Stimulated activated CD4-positive, alpha-beta T cell treated with anti-CD3 and anti-CD28 coated beads, Interleukin-2, amount 100 ng/mL, for 4 hours (primary cell): ENCODE data around the gene EGFR.

Source experiments
- DNase-seq: peaks from one replicate; pipeline ENCODE4 v3.0.0-alpha.2; 2020; ENCODE audit warnings: low read depth

EGFR gene

DNA sequence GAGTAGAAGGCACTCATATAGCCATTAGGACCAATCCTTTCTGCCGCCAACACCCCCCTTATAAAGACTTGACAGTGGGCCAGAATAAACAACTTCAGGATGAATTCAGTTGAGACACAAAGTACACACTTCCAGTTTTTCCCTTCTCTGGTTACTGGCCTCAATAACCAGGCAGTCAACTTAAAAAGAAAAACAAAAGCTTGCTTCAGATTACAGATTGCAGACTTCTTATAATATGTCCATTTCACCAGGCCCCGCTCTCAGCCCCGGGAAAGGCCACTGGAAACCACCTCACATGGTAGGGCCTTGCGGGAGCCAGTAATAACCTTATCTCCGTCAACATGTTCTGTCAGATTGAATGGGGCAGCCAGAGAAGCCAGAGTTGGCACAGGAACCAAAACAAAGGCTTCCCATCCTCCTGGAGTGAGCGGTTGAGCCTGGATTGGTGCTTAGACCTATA is 108.8 kb downstream of the EGFR start:
- DNase-seq, result no peak

DNA sequence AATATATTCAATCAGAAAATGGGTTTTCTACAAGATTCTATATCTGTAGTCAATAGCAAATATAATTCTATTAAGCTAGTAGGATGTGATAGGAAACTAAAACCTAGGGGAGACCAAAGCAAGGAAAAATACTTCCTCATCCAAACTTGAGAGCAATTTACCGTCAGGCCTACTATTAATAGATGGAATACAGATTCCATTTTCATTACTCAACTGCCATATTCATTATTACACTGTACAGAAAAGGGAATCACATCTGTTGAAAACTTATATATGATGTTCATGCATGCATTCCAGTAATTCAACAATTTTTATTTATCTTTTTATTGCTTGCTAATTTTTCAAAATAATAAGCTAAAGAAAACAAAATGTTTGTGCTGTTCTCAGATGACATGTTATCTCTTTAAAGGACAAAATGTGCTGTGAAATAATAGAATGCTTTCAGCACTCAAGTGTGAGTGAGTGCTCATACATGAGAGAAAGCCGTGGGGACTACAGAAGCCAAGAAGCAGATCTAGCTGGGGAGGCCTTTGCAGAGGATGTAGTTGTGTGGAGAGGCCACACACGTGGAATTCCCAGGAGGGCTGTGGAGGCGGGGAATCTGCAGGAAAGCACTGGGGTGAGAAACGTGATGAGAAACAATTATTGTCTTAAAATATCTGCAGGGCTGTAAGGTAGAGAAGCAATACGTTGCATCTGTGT is 110.0 kb downstream of the EGFR start:
- DNase-seq, result no peak

DNA sequence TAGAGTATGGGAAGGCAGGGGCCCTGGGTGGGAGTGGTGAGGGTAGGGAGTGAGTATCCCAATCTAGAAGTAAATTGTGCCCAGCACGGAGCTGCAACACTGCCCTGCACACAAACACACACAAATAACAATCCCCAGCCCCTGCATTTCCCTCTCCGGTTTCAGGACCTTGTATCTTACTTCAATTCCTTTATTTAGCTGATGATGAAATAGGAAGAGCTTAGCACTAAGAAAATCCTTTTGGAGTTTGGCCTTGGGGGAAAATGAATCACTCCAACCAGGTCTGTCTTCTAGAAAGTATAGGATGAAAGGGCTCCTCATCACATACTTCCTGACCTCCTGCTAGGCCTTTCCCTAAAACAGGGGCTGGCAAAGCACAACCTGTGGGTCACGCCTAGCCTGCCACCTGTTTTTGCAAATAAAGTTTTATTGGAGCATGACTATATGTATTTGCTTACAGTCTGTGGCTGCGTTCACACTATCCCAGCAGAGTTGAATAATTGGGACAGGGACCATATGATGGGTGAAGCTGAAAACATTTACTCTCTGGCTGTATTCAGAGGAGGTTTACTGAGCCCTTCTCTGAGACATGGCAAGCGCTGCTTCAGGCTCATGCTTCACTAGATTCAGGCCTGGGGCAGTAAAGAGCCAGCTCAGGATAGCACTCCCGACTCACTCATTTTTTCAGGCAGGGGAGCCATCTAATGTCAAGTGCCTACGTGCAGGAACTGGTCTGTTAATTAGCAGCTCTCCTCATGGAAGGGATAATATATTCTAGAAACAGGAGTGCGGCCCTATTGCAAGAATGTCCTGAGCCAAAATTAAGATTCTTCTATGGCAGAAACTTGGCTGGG is 111.0 kb downstream of the EGFR start:
- DNase-seq, result no peak

DNA sequence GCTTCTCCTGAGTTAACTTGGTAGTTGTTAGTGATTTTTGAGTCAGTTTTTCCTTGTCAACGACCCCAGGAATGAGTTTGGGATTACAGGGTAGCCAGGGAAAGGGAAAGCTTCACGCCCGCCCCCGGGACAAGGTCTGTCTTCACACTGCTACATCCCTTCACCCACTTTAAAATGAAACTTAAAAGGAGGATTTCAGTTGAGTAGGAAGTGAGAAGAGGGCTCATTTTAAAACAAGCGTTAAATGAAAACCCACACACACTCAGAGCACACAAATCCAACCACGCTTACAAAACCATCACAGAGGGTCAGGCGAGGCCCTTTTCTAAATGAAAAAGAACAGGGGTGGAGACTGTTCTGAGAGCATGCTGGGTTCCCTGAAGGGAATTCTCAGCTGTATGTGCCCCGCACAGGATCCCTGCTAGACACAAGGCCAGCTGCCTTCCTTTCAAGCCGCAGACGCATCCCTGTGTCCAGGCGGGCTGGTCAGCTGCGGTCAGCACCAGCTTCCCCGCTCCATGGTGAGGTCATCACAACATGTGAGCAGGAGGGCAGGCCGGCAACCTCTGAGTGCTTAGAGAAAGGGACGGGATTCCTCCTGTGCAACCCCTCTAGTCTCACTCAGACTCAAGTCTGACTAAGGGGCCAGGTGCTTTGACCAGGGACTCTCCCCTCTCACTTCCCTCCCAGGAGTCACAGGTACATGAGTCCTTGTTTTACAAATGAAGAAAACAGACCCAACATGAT is 111.8 kb downstream of the EGFR start:
- DNase-seq, result no peak

DNA sequence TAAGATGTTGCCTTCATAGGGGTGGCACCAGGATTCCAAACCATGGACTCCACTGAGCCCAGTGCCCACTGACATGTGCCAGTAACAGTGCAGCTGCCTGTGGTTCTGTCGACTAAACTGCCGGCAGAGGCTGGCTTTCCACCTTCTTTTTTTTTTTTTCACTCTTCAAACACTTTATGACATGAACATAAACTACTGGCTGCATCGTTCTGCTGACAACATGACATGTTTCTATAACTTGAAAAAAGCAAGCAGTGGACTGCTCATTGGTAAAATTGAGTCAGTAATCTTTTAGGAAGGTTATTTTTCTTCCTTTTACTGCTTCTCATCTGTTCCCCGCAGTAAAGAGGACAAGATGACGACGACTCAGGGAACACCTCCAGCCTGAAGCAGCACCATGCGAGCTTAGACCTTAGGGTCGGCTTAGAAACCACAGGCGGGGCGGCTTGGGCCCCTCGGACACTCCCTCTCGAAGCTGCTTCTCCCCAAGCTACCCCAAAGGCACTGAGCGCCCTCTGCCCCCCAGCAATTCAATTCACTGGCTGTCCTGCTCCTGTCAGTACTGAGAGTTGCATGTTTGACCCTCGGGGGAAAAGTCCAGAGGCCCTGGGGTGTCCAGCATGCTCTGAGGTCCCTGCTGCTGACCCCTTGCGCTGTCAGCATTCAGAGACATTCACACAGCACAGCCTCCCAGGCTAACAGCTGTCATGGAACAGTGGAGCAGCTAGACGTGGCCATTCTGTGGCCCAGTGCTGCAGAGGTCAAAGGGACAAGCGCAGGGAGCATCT is 112.5 kb downstream of the EGFR start:
- no peak for DNase-seq

DNA sequence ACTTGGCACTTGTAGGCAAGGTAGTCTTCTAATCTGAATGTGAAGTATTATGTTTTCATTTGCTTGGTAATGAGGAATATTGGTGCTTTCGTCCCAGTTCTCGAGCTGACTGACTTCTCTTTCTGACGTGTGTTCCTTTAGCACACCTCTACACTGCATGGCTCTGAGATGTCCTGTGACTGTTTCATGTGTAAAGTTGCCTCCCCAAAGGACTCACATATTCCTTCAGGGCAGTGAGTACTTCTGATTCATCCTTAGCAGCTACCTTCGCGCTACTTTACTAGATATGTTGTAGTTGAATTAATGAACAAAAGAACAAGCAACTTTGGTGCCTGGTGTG is 113.7 kb downstream of the EGFR start:
- DNase-seq, result no peak

DNA sequence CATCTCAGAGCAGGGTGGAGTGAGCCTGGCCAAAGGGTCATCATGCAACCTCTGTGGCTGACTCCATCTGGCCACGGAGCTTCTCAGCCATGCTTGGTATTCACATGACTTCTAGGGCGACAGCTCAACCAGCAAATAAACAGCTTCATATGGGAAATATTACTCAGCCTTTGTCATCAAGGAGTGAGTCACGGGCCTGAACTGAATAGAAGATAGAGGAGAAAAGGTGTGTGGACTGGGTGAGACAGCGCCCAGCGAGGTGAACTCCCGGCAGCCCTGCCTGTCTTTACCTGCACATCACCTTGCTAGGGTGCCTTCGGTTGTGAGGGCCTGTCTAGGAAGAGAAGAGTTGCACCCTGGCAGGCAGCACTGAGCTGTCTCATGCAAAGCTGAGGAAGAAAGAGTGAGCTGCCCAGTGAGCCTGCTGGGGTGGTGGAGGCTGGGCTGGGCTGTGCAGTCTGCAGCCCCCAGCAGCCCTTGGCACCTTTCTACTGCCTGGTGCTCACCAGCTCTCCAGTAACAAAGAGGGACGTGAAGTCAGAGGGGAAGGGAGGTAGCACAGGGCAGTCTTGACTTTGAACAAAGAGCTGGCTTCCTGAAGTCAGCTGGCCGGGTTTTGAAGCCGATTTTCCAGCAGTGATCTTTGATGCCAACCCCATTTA is 114.2 kb downstream of the EGFR start:
- no peak for DNase-seq

DNA sequence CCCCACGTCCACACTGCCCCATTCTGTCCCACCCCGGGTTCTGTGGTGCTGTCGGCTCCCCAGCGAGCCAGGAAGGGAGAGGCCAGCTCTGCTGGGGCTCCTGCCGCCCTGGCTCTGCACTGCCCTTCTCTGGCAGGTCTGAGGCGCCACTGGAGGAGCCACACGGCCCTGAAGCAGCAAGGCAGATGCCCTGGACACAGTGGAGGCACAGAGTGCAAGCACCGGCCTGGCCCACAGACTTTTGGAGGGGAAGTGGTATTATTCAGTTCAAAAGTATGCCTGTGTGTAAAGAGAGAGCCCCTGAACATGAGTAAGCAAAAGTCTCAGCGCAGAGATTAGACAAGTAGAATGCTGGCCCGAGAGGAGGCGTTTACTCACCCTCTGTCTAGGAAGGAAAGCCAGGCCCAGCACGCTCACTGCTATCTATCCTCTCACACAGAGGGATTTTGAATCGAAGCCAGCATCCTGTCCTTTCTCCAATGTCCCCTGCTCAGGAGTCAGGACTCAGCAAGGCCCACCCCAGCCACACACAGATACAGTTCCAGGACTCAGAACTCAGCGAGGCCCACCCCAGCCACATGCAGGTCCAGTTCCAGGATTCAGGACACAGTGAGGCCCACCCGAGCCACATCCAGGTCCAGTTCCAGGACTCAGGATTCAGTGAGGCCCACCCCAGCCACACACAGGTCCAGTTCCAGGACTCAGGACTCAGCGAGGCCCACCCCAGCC is 115.0 kb downstream of the EGFR start:
- DNase-seq, result no peak

DNA sequence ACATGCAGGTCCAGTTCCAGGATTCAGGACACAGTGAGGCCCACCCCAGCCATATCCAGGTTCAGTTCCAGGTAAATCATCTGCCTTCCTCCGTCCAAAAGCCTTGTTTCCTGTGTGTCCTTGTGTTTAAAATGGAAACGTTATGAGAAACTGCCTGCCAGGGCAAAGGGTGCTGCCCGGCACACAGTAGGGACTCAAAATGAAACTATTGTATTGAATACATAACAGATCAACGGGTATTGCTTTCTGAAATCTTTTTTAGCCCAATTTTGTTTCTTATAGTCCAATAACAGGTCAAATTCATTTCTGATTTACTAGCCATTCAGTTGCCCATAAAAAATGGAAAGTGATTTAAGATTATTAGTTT is 115.5 kb downstream of the EGFR start:
- DNase-seq, result no peak

DNA sequence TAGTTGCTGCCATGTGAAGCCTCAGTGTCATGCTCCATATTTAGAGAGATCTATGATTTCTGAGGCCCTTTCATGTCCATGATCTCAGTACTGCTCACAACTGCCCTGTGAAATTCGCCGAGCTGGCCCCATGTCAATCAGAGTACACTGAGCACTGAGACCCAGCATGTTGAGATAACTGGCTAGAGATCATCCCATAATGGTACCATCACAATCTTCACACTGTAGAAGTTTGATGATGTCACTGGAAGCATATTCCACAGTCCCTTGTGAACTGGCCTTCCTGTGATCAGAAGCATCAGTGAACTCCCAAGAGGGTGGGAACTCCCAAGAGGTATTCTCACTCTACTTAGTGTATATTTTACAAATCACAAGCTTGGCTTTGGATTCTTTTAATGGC is 116.0 kb downstream of the EGFR start:
- DNase-seq, result no peak

DNA sequence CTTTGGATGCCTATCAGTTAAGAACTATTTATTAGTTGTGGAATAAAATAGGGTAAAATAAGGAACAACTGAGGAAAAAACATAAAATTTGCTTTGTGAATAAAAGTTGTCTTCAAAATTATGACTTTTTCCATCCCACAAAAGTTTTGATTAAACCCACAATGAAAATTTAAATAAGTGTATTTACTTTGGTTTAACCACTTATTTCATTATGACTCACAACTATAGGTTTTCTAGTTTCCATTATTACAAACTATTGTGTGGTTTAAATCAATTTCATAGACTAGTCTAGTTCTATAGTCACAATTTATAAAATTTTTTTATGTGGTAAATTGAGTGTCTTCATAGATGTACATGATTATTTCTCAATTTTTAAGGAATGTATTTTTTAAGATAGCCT is 116.6 kb downstream of the EGFR start:
- no peak for DNase-seq

DNA sequence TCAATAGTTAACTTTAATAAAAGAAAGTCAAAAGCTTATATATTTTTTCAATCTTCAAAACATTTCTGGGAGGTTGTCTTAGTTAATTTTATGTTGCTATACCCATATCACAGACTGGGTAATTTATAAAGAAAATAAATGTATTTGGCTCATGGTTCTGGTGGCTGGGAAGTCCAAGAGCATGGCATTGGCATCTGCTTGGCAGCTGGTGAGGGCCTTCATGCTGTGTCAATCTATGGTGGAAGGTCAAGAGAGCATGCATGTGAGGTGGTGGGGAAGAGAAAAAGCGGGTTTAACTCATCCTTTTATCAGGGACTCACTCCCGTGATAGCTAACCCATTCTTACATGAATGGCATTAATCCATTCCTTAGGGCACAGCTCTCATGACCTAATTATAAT is 119.8 kb downstream of the EGFR start:
- DNase-seq, result no peak

DNA sequence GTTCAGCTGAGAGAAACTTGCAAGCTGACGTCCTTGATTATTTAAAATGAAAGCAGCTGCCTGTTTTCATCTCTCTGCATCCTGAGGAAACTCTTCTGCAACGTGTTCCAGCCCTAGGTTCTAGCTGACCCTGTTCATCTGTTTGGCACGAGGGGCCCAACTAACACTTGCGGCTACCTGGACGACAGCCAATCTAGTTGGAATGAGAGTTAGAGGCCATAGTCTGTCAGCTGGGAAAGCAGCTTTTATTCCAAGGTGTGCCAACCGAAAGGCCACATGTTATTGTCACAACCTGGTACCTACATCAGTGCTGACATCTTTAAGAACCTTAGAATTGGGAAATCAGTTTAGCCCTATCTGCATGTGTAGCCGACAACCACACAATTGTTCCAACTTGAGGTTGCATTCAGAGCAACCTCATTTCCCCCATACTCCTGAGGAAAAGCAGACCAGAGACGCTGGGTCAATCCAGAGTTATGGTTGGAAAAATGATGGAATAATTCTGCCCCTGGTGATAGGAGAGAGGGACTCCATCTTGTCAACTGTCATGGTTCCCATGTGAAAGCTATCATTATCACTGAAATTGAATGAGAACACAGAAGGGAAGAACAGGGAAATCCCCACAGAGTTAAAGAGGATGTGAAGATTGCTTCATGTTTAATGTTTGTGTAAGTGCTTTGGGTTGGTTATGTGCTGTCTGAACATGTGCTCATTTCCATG is 121.6 kb downstream of the EGFR start:
- no peak for DNase-seq

DNA sequence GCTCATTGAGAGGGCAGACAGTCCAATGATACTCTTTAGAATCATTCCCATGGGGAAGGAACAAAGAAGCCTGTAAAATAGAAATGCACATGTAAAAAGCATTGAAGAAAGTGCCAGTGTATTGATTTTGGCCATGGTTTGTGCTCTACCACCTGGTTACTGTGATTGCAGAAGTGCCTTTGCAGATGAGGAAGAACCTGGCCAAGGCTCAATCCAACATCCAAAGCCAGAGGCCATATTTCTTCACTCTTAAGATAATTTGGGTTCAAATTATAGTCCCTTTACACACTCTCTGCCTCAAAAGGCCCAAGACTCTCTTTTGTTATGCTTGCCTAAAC is 122.1 kb downstream of the EGFR start:
- DNase-seq, result no peak

DNA sequence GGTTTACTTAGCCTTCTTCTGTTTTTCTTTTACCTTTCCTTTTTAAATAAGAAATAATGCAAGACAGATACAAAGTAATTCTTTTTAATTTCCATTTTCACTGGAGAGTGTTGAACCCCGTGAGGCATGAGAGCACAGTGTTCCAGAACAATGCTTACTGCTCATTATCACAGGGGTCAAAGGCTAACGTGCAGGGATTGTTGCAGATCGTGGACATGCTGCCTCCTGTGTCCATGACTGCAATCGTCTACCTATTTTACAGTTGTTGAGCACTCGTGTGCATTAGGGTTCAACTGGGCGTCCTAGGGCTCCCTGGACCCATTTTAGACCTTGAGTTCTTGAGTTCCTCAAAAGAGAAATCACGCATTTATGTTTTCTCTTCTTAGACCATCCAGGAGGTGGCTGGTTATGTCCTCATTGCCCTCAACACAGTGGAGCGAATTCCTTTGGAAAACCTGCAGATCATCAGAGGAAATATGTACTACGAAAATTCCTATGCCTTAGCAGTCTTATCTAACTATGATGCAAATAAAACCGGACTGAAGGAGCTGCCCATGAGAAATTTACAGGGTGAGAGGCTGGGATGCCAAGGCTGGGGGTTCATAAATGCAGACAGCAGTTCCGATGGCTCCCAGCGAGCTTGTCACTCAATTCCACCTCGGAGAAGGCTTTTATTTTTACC is 124.2 kb downstream of the EGFR start:
- DNase-seq, result no peak

DNA sequence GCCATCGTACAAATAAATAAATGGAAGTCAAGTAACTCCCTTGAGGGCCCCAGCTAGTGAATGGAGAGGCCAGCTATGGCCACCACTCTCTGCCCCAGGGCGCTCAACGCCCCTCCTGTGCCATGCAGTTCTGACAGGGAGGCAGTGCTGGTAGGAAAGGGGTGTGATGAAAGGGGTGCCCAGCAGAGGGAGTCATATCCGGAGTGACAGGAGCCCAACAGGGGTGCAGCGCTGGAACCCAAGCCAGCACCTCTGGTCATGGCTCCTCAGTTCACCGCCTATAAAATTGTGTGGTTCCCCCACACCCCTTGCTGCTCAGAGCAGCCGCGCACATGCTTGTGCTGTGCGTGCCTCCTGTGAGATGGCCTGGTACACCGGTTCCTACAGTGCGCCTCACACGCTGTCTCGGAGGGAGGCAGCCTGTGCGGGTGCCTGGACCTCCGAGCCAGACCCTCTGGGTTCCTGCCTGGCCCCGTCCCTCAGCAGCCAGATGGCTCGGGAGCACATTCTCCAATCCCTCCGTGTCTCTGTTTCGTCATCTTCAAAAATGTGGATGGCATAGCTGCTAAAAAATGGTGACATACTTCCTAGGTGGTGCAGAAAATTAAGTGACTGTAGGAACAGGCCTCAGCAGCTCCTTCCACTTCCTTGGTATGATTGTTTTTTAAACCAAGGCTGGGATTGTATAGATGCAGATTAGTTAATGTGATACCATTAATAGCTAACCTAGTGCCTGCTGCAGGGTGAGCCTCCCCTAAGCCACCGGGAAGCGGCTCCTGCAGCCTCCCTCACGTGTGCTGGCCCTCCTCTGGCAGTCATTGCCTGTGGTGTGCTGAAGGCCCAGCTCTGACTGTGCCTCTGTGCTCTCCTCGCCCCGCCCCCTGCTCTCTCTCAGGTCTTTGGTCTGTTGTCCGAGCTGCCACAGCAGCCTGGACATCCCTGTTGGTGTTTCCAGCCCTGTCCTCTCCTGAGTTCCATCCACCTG is 125.8 kb downstream of the EGFR start:
- no peak for DNase-seq

DNA sequence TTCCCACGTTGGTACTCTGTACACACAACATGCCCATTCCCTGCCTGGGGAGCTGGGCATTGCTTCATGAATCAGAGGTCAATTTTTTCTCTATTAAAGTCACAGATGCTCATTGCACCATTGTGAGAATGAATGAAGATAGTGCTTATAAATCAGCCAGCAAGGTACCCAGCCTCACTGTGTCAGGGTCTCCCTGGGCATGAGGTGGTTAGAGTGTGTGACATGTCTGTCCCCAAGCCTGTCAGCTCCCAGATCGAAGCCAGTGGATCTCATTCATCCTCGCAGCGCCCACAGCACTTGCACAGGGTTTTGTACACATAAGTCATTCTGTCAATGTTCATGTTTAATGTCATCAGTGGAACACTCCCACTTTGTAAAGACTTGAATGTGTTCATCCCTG is 126.8 kb downstream of the EGFR start:
- DNase-seq, result no peak

DNA sequence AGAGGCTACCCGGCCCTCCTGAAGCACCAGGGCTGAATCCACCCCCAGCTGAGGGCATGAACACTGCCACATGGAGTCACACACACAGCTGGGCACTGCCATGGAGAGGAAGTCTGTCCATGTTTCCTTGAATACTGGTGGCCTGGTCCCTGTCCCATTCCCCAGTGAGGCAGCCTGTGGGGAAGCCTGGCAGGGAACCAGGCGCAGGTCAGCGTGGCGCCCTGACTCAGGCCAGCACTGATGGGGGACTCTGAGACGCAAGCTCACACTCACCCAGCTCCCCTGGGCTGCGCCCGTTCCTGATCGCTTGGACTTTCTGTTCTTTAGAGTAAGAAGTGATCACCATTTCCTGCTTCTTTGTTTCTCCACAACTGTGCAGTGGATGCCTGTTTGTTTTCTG is 128.3 kb downstream of the EGFR start:
- DNase-seq, result no peak

DNA sequence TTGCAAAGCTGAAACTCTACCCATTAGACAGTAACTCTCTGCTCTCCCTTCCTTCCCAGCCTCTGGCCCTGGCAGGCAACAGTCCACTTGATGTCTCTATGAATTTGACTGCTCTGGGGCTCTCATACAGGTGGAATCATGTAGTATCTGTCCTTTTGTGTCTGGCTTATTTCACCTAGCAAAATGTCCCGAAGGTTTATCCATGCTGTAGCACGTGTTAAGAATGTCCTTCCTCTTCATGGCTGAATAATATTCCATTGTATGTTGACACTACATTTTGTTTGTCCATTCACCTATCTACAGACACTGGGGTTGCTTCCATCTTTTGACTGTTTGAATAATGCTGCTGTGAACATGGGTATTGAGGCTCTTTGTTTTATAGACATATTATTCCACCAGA is 128.9 kb downstream of the EGFR start:
- no peak for DNase-seq
